ENCODE measurements around the gene CDX2. TPM values are rescaled to one million over a fixed set of nuclear protein-coding genes. Genes with fewer than 3 reads are reported as not detected.
"Not testable (repeated sequence)": the region's sequence is repeated elsewhere in the genome, so short reads cannot be mapped to it uniquely, and the experiment has no call there.

Gene CDX2, protein sequence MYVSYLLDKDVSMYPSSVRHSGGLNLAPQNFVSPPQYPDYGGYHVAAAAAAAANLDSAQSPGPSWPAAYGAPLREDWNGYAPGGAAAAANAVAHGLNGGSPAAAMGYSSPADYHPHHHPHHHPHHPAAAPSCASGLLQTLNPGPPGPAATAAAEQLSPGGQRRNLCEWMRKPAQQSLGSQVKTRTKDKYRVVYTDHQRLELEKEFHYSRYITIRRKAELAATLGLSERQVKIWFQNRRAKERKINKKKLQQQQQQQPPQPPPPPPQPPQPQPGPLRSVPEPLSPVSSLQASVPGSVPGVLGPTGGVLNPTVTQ
- not detected in 2 replicates for total RNA-seq (2014; rRNA removed; shearing (Covaris generic))

DNA sequence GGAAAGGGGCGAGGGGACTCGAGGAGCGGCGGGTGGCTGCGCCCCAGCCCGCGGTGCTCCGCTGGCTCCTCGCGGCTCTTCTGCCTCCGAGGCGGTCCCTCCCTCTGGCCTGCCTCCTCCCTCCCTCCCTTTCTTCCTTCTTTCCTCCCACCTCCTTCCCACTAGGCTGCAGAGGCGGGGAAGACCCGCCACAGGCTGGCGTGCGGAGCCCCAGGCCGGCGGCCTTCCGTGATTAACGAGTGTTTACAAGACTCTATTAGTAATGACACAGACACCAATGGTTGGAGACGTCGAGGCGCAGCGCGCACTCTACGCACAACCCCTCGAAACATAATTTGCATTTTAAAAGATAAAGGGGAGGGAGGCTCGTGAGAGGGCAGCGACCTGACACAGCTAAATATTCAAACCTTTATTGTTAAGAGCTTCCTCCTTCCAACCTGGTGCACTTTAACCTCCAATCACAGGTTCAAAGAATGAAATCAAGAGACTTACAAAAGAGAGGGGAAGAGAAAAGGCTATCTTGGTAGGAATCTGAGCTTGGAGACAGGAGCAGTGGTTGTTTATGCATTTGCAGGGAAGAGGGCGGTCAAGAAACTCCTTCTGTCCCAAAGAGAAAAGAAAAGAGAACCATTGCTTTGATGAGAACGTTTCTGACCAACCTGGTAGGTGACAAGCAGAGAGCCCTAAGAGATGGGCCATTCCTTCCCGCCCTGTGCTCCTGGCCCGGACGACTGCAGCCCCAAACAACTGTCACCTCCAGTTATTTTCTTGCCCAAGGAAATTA lies at the start of gene CDX2:
TSS of gene CDX2 (minus strand) at position 234 of the 784 bp plus-strand sequence. CDS start 309 bp downstream, outside the sequence.
- DNase-seq (ENCODE audit: low read depth) = no peak

DNA sequence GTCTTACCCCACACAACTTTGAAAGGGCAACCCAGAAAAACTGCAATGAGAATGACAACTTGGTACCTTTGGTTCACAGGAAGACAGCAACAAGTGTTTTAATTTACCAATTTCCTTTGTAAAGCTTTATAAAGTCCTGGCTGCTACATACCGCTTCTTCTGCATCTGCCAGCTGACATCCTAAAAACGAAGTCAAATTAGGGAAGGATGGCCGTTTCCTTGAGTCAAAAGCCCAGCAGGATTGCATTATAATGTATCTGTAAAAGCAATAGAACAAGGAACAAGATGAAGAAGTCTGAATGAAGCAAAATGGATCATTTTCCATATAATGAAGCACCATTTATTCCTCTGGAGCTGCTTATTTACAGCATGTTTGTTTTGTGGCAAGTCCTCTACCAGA lies 45.2 kb upstream of the CDX2 start:
- DNase-seq (ENCODE audit: low read depth) = no peak

- DNase-seq (ENCODE audit: low read depth) = no peak
Observed at GRCh38 chr13:28013482-28013881, 44.4 kb upstream of the CDX2 start.

GRCh38 chr13:28012896-28013295 lies 43.8 kb upstream of the CDX2 start:
- DNase-seq (ENCODE audit: low read depth) = peak; percentile 9

DNA sequence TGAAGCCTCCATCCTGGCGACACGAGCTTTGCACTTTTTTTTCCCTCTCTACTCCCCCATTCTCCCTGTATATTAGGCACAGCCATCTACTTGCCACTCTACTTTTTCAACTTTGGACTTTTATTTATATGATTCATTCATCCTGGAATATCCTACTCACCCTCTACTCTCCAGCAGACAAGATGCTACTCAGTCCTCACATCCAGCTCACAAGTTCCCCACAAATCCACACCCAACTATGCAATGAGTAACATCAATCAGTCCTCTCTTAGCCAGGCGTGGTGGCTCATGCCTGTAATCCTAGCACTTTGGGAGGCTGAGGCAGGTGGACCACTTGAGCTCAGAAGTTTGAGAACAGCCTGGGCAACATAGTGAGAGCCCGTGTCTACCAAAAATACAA lies 43.3 kb upstream of the CDX2 start:
- peak; percentile 22 for DNase-seq (ENCODE audit: low read depth)

GRCh38 chr13:28010046-28010445 lies 40.9 kb upstream of the CDX2 start:
- no peak for DNase-seq (ENCODE audit: low read depth)

DNA sequence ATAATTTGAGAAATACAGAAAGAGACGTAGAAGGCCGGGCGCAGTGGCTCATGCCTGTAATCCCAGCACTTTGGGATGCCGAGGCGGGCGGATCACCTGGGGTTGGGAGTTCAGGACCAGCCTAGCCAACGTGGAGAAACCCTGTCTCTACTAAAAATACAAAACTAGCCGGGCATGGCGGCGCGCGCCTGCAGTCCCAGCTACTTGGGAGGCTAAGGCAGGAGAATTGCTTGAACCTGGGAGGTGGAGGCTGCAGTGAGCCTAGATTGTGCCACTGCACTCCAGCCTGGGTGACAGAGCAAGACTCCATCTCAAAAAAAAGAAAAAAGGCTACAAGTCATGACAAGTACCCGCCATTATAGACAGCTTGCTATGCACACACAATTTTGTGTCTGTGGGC lies 35.9 kb upstream of the CDX2 start:
- DNase-seq (ENCODE audit: low read depth) = not testable (repeated sequence)

DNA sequence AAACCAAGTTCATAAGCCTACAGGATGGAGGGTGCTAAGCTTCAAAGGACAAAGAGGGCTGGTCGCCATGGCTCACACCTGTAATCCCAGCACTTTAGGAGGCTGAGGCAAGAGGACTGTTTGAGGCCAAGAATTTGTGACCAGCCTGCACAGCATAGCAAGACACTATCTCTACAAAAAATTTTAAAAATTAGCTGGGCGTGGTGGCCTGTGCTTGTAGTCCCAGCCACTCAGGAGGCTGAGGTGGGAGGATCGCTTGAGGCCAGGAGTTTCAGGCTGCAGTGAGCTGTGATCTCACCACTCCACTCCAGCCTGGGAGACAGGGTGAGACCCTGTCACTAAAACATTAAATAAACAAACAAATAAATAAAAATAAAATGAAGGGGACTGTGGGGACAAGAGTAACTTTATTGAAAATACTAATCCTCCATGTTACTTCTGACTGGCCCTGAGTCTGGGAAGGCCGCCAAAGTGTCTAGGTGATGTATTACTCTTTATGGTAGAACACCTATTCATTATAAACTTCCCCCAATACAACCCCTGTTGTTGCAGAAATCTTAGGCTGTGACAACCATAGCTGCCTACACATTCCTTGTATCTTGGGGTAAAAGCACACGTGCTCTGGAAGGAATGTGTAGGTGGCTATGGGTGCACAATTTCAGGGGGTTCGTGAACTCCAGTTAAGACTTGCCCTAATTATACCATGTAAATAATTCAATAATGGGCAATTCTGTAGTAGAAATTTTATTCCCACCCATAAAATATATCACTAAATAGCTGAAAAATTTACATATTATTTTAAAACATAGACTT lies 34.0 kb upstream of the CDX2 start:
- no peak for DNase-seq (ENCODE audit: low read depth)

DNA sequence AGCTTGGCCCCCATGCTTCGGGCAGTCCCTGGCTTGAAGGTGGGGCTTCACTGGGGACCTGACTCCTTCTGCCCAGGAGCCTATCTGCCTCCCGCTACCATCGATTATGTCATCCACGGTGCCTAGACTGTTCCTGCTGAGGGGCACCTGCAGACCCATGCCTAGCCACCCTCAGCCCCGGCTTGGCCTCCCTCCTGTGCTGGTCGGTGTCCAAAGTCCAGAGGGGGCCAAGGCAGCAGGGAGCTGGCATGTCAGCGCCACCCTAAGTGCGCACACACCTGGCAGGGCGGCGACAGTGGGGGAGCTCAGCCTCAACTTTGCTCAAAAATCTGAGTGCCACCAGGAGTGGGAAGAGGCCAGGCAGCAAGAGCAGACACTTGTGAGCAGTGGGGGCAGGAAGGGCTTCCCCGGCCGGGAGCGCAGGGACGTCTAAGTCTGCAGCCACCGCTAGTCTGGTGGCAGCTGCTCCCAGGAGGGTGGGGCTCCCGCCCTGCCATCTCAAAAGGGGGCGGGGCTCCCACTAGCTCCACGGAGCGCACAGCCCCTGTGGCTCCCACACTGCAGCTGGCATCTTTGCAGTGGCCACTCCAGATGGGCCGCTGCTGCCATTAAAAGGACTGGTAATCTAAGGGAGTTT lies 32.8 kb upstream of the CDX2 start:
- no peak for DNase-seq (ENCODE audit: low read depth)

DNA sequence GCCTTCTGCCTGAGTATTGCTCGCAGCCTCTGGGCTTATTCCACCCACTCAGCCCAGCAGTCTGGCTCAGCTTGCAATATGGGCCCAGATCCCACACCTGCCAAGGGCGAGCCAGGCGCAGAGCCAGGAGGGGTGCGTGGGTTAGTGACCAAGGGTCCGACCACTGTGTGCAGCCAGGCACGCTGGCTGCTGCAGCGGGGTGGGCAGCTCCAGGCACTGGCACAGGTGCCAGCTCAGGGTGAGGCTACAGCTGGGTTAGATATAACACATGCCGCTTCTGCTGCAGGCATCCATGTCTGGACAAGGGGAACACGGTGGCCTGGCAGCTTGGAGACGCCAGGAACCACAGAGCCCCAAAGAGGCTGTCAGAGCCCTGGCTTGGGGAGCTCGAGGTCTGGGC lies 31.9 kb upstream of the CDX2 start:
- DNase-seq (ENCODE audit: low read depth) = no peak

DNA sequence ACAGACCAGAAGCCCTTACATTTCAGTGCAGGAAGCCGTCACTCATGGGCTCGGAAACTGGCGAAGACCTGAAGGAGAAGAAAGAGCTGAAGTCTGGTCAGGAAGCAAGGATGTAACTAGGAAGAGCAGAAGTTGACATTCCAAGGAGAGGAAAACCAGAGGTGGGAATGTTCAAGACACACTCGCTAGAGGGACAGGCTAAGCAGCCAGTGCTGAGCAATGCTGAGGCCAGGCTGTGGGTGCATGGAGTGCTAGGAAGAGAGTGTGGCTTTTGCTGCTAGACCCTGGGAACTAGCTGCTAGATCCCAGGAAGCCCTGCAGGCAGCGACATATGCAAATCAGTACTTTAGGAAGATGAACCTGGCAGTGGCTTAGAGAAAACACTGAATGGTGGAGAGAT lies 31.5 kb upstream of the CDX2 start:
- DNase-seq (ENCODE audit: low read depth) = no peak

DNA sequence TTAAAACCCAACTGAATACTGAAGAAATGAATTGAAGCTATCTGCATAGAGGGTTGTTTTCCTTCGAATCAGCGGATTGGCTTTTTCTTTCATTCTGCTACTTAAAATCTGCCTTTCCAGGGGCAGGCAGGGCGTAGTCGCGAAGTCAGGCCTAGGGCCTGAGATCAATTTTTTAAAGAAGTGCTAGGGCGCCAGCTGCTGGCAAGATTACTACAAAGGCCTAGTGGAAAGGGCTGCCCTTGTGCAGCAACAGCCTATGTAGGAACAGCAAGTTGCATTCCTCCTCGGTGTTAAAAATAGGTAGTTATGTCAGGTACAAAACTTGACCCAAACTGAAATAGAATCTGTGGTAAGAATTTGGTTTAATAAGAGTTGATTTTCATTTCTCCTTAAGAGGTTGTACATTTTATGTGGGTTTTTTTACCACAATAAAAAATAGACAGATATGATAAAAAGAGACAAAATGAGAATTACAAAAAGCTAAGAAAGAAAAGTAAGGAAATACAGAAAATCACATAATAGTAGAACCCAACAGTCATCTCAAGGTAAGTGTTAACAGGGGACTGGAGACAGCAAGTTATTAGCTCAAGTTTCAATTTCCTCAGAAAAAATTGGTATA lies 28.9 kb upstream of the CDX2 start:
- peak; percentile 42 for DNase-seq (ENCODE audit: low read depth)

GRCh38 chr13:27991881-27992280 lies 22.8 kb upstream of the CDX2 start:
- DNase-seq (ENCODE audit: low read depth) = no peak

- no peak for DNase-seq (ENCODE audit: low read depth)
Observed at GRCh38 chr13:27988520-27988919, 19.4 kb upstream of the CDX2 start, which contains the start of gene URAD. URAD (minus strand) TSS chr13:27988693; CDS start chr13:27988637, 56 bp downstream.

- no peak for DNase-seq (ENCODE audit: low read depth)
Observed at GRCh38 chr13:27985600-27985999, 16.5 kb upstream of the CDX2 start.

- DNase-seq (ENCODE audit: low read depth) = no peak
Observed at GRCh38 chr13:27982361-27982760, 13.2 kb upstream of the CDX2 start.

DNA sequence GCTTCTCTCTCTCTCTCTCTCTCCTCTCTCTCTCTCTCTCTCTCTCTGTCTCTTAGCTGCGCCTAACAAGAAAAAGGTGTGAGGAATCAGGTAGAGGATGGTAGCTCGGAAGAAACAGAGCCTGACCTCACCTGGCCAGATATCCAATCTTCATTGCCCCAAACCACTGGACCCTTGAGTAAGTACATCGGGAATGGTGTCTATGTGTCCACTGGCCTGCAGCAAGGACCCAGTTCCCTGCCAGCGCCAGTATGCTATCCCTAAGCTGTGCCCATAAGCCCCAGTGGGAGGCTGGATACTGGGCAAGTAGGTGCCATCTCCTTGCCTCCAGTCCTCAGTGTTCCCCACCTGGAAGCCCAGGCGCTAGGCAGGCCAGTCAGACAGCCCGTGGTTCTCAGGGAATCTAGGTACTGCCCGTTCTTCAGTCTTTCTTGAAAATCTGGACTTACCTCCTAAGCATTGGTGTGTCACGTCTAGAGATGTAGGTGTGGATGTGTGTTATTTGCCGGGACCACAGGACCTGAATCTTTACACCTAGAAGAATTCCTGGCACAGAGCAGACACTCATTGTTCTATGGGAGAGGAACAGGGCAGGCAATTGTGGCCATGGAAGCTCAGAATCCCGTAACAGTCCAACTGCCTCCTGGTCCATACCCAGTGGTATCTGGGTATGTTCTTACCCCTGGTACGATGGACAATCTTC lies 12.0 kb upstream of the CDX2 start:
- no peak for DNase-seq (ENCODE audit: low read depth)

GRCh38 chr13:27980280-27980998 lies 11.3 kb upstream of the CDX2 start:
- DNase-seq (ENCODE audit: low read depth) = no peak

DNA sequence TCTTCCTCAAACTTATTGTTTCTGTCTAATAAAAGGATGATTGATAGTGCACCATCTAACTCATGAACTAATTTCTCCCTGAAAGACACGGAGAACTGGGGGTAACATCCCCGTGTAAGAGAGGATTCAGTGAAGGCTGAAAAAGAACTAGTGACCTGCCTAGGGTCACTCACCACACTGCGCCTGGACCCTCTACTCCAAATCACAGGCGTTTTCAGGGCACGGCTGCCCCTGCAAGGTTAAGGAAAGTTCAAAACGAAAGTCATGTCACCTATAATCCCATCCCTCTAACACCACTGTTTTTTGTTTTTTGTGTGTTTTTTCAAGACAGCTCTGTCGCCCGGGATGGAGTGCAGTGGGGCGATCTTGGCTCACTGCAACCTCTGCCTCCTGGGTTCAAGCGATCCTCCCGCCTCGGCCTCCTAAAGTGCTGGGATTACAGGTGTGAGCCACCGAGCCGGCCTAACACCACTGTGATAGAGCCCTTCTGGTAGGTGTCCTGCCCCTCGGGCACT lies 10.7 kb upstream of the CDX2 start:
- no peak for DNase-seq (ENCODE audit: low read depth)
